GM12878 (cell line): ENCODE measurements around the gene SNAPIN. TPM values are rescaled to one million over a fixed set of nuclear protein-coding genes. Genes with fewer than 3 reads are reported as not detected.

Experiments
- ATAC-seq: fragments of 200-7000 bp; cut with Tn5 transposase; 3 replicates; pipeline ENCODE4 v1.9.1; 2020; ENCODE audit warnings: mild to moderate bottlenecking, moderate library complexity
- BruUV-seq: library from RNA; stranded (reverse); fragments of 400-500 nt; replicated peaks from 2 replicates; lab custom pipeline; 2021; lab: Mats Ljungman, UMichigan
- CTCF ChIA-PET: fragments of 300-600 bp; sonication (Branson Sonifier 250); formaldehyde crosslinking; extraction: SDS; loops from one replicate; lab custom pipeline; 2021; ENCODE audit warnings: inconsistent platforms; lab: Yijun Ruan, JAX
- POLR2A ChIA-PET: fragments of 350-600 bp; formaldehyde crosslinking; extraction: SDS; loops from one replicate; lab custom pipeline; 2021; ENCODE audit warnings: inconsistent platforms; lab: Charles Lee
- RAD21 ChIA-PET: fragments of 300-600 bp; sonication (Branson Sonifier 250); formaldehyde crosslinking; loops from one replicate; lab custom pipeline; 2023; ENCODE audit warnings: antibody characterized with exemption; ENCODE audit not compliant: unreplicated experiment; lab: Charles Lee
- SMC1A ChIA-PET: fragments of 300-600 bp; sonication (Branson Sonifier 250); formaldehyde crosslinking; loops from one replicate; lab custom pipeline; 2023; ENCODE audit not compliant: unreplicated experiment, uncharacterized antibody; lab: Charles Lee
- DNase-seq: peaks from one replicate; pipeline ENCODE4 v3.0.0-alpha.2; 2011; ENCODE audit warnings: low read depth, low spot score
- FAIRE-seq: peaks from 3 replicates; lab custom pipeline; 2011; peaks lifted over from hg19 to GRCh38; lab: Jason Lieb, UNC
- H2AFZ ChIP-seq: 2 replicates; pipeline ENCODE4 v1.6.0; 2011; ENCODE audit warnings: low read depth, low read length, control low read depth; ENCODE audit not compliant: control insufficient read depth
- H3K27ac ChIP-seq: 2 replicates; pipeline ENCODE4 v1.5.1; 2011; ENCODE audit warnings: control low read depth; ENCODE audit not compliant: control insufficient read depth, insufficient read depth
- H3K27me3 ChIP-seq, 2 experiments: replicated peaks in 1 of 2; 2 replicates each; pipeline versions ENCODE4 v1.6.0 to v1.6.1; 2011; ENCODE audit warnings: low read length in 1 of 2; ENCODE audit not compliant: control insufficient read depth in 2 of 2, insufficient read depth in 2 of 2
- H3K36me3 ChIP-seq, 2 experiments: 2 replicates each; pipeline ENCODE4 v1.5.1; 2011; ENCODE audit warnings: low read length in 1 of 2; ENCODE audit not compliant: control insufficient read depth in 2 of 2, insufficient read depth in 2 of 2
- H3K4me1 ChIP-seq: 2 replicates; pipeline ENCODE4 v1.6.1; 2011; ENCODE audit warnings: mild to moderate bottlenecking, low read length, moderate library complexity, mixed read lengths; ENCODE audit not compliant: control insufficient read depth, insufficient read depth
- H3K4me2 ChIP-seq: 2 replicates; pipeline ENCODE4 v1.6.0; 2011; ENCODE audit warnings: control low read depth; ENCODE audit not compliant: control insufficient read depth, insufficient read depth
- H3K4me3 ChIP-seq: fragments of 200-600 bp; sonication (generic); 2 replicates; pipeline ENCODE4 v1.5.1; 2016
- H3K79me2 ChIP-seq: 2 replicates; pipeline ENCODE4 v1.6.0; 2011; ENCODE audit warnings: low read length; ENCODE audit not compliant: control insufficient read depth, insufficient read depth
- H3K9ac ChIP-seq: 2 replicates; pipeline ENCODE4 v1.8.0; 2011; ENCODE audit warnings: low read length, control low read depth, mixed read lengths; ENCODE audit not compliant: control insufficient read depth, insufficient read depth
- H3K9me3 ChIP-seq: replicated peaks from 3 replicates; pipeline ENCODE4 v1.5.1; 2011; ENCODE audit warnings: mild to moderate bottlenecking, low read length; ENCODE audit not compliant: control insufficient read depth, insufficient read depth
- H4K20me1 ChIP-seq: 2 replicates; pipeline ENCODE4 v1.6.0; 2011; ENCODE audit not compliant: control insufficient read depth, insufficient read depth
- CTCF ChIP-seq, 3 experiments: IDR thresholded peaks in 2 of 3; conservative IDR thresholded peaks in 1 of 3; 2 replicates each; pipeline ENCODE4 v1.5.1; 2011; ENCODE audit warnings: low read depth in 3 of 3, low read length in 3 of 3, mild to moderate bottlenecking in 3 of 3, control low read depth in 2 of 3, moderate library complexity in 2 of 3, inconsistent platforms in 1 of 3, mixed read lengths in 1 of 3; ENCODE audit not compliant: control insufficient read depth in 2 of 3, insufficient read depth in 1 of 3; ENCODE audit errors: extremely low read depth in 1 of 3
- DPF2 ChIP-seq: fragments of 450-650 bp; IDR thresholded peaks from 2 replicates; pipeline ENCODE4 v1.6.1; 2017; ENCODE audit warnings: mild to moderate bottlenecking
- E2F4 ChIP-seq: IDR thresholded peaks from 2 replicates; pipeline ENCODE4 v1.6.1; 2012; ENCODE audit warnings: low read depth, low read length, improper control_type of control experiment
- IKZF2 ChIP-seq, 2 experiments: fragments of 450-650 bp; IDR thresholded peaks; 2 replicates each; pipeline ENCODE4 v1.6.1; 2017; ENCODE audit warnings: mild to moderate bottlenecking in 2 of 2, moderate library complexity in 2 of 2
- NR2C1 ChIP-seq: fragments of 450-650 bp; IDR thresholded peaks from 2 replicates; pipeline ENCODE4 v1.6.1; 2017; ENCODE audit warnings: antibody characterized with exemption, mild to moderate bottlenecking, moderate library complexity
- PAX5 ChIP-seq: IDR thresholded peaks from 2 replicates; pipeline ENCODE4 v1.6.1; 2011; ENCODE audit warnings: low read depth, low read length, borderline replicate concordance
- PRDM15 ChIP-seq: fragments of 450-650 bp; formaldehyde crosslinking; IDR thresholded peaks from 2 replicates; pipeline ENCODE4 v1.4.0; 2020; ENCODE audit warnings: mild to moderate bottlenecking, moderate library complexity
- WGBS: methylation state at CpG from one replicate; pipeline ENCODE4 v1.1.6; 2016; ENCODE audit warnings: low lambda C conversion rate; ENCODE audit not compliant: insufficient replicate concordance, insufficient coverage; ENCODE audit errors: missing lambda C conversion rate; 5-methylcytosine and 5-hydroxymethylcytosine counted together
- in situ Hi-C: fragments of 300-500 bp; cut with MboI; formaldehyde crosslinking; loops from 9 replicates; pipeline ENCODE4 v1.14.3; 2018; ENCODE audit warnings: mixed read lengths
- intact Hi-C: fragments of 100-400 bp; cut with micrococcal nuclease; formaldehyde crosslinking; loops from one replicate; pipeline ENCODE4 v1.14.2; 2022; ENCODE audit not compliant: unreplicated experiment
- polyA plus RNA-seq, 11 experiments: library from polyadenylated mRNA; depleted of rRNA in 4 of 11; unstranded in 6 of 11; stranded (reverse) in 5 of 11; fragments of >200 nt; fragmentation: Nextera tagmentation in 4 of 11; fragmentation: Illumina TruSeq in 1 of 11; extraction: Ambion mirVana in 4 of 11; extraction: Trizol in 1 of 11; gene quantifications; 1 replicate in 1 of 11; 2 replicates in 10 of 11; pipeline versions ENCODE4 v1.2.1 to v1.2.3, GENCODE V29; 2011 to 2016; ENCODE audit warnings: inconsistent platforms in 2 of 11, missing spikeins in 2 of 11, low read depth in 1 of 11
- total RNA-seq, 4 experiments: library from RNA; depleted of rRNA in 3 of 4; stranded (reverse); fragments of >200 nt in 3 of 4; fragmentation: Illumina TruSeq in 1 of 4; extraction: Trizol in 1 of 4; gene quantifications; 2 replicates each; pipeline versions ENCODE4 v1.2.1 to v1.2.3, GENCODE V29; 2013 to 2021

Gene SNAPIN
- total and polyA plus RNA-seq, 10 of the 15 experiments (the other 5 are each of a cell fraction or from before 2014, with no cell fraction given): 12.4 to 78.1 (median 38.6) TPM

- Histone ChIP-seq H3K27ac (no peak within 1 kb of the TSS), H3K4me3 (no peak within 1 kb of the TSS), H3K27me3 (no peaks in the 10 kb centered on the region), H3K36me3 (no peaks in the 10 kb centered on the region), H3K9me3 (no peaks in the 10 kb centered on the region), H4K20me1 (no peaks in the 10 kb centered on the region), H3K9ac (peak within 1 kb of the TSS; percentile 22; the same call in 1 of the 2 replicates), H3K79me2 (no peaks in the 10 kb centered on the region), H3K4me2 (peak within 1 kb of the TSS; percentile 67), H2AFZ (peak within 1 kb of the TSS; percentile 49)
- CTCF ChIA-PET: interaction anchor here (0.7 to 5.2 kb wide), 25 partner anchors 10 to 422 kb away, joined by 3 to 66 read pairs (median 4); partner anchors contain the start of genes RAB13, S100A14, S100A16 and S100A5
- WGBS: 88% methylated on average over 9 of the region's 10 CpGs
- ATAC-seq (no peak), DNase-seq (no peak), FAIRE-seq (no peak)
- in situ Hi-C loops: no loop called here
- SMC1A ChIA-PET: interaction anchor here (1.0 to 4.9 kb wide), 10 partner anchors 10 to 96 kb away, joined by 3 to 31 read pairs (median 5); partner anchors contain the start of genes ILF2 and S100A14
- BruUV-seq: no TSS peak
- POLR2A ChIA-PET: interaction anchor here (0.8 kb wide), 1 partner anchor 14 kb away, joined by 5 read pairs; no protein-coding TSS in a partner anchor
- RAD21 ChIA-PET: interaction anchor here (1.1 to 3.7 kb wide), 8 partner anchors 10 to 93 kb away, joined by 3 to 25 read pairs (median 6); partner anchors contain the start of gene S100A14
- intact Hi-C loops: no loop called here
- TF ChIP-seq CTCF (IDR thresholded peaks at IDR 0.05 in 2 of 3, conservative IDR thresholded peaks at IDR 0.05 in 1 of 3; ENCODE audit: control insufficient read depth in 2 of 3, extremely low read depth in 1 of 3, insufficient read depth in 1 of 3, low read depth in 3 of 3, low read length in 3 of 3) (peak in 1 of 3 experiments; percentile 56; a peak in 1 of 6 replicates), E2F4 (no peak), PAX5 (no peak), IKZF2 (IDR thresholded peaks at IDR 0.05) (no peak), PRDM15 (CRISPR knock-in tag) (no peak), NR2C1 (no peak), DPF2 (no peak)
- TF ChIP-seq, all 136 proteins: peak for 1
- H3K4me1 ChIP-seq: peaks cover 10% of the 10 kb centered on the region
These were observed 30.5 kb upstream of the SNAPIN start, which contains the start of gene S100A1 for GRCh38 chr1:153627715-153628626. Gene S100A1 (plus strand): TSS chr1:153628434. CDS start chr1:153630522, 2,088 bp downstream.
